Measurements from ENCODE around the gene LARP4B.

GRCh38 chr10:785089-785860, 146.2 kb downstream of the LARP4B start:
- TF ChIP-seq, protein P1, sequence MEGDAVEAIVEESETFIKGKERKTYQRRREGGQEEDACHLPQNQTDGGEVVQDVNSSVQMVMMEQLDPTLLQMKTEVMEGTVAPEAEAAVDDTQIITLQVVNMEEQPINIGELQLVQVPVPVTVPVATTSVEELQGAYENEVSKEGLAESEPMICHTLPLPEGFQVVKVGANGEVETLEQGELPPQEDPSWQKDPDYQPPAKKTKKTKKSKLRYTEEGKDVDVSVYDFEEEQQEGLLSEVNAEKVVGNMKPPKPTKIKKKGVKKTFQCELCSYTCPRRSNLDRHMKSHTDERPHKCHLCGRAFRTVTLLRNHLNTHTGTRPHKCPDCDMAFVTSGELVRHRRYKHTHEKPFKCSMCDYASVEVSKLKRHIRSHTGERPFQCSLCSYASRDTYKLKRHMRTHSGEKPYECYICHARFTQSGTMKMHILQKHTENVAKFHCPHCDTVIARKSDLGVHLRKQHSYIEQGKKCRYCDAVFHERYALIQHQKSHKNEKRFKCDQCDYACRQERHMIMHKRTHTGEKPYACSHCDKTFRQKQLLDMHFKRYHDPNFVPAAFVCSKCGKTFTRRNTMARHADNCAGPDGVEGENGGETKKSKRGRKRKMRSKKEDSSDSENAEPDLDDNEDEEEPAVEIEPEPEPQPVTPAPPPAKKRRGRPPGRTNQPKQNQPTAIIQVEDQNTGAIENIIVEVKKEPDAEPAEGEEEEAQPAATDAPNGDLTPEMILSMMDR (IDR thresholded peaks at IDR 0.05; ENCODE audit: low read depth, low read length): no peak
- TF ChIP-seq EZH2phosphoT487 (IDR thresholded peaks at IDR 0.05; ENCODE audit: low read depth): no peak
